HG03135 (cell line): ENCODE data around the gene PTGIR.
A peak's percentile ranks its signal among the peaks of the same experiment; 100 is the strongest.

ENCODE experiments used
- ATAC-seq: cut with Tn5 transposase; IDR thresholded peaks from one replicate; pipeline ENCODE4 v1.9.1; 2021; ENCODE audit warnings: mild to moderate bottlenecking, moderate library complexity; ENCODE audit not compliant: unreplicated experiment

PTGIR gene

DNA sequence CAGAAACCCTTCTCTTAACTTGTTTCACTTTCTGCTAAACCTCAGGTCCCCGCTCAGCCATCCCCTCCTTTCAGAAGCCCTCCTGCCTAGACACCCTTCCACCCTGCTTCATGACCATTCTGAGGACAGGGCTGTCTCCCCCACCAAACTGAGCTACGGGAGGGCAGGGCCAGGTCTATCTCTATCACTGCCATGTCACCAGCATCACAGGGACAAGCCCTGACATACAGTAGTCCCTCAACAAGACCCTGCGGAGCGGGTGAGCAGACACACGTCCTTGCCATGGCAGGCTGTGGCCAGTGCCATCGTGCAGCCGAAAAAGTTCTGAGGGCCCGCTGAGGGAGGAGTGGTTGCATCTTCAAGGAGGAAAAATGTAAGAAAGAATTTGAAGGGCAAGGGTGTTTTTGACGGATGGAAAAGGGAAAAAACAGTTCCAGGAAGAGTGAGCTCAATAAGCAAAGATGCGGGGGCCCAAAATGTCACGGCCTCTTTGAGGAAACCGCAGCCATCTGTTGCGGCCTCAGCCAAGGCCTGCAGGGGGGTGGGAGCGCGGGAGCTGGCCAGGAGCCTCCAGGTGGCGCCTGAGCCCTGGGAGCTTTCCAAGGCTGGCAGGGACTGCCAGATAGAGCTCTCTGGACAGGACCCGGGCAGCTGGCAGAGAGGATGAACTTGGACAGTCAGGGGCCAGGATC is 8.1 kb downstream of the PTGIR start:
- no peak for ATAC-seq

DNA sequence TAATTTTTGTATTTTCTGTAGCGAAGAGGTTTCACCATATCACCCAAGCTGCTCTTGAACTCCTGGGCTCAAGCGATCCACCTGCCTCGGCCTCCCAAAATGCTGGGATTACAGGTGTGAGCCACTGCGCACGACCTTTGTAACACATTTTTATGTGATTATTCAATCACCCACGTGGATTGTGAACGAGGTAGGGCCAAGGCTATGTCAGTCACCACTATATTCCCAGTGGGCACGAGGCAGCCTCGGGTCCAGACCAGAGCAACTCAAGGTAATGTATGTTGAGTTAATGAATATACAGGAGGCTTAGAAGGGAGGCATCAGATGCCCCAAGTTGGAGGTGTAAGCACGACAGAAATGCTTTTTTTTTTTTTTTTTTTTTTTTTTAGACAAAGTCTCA is 8.9 kb downstream of the PTGIR start:
- ATAC-seq: no peak

DNA sequence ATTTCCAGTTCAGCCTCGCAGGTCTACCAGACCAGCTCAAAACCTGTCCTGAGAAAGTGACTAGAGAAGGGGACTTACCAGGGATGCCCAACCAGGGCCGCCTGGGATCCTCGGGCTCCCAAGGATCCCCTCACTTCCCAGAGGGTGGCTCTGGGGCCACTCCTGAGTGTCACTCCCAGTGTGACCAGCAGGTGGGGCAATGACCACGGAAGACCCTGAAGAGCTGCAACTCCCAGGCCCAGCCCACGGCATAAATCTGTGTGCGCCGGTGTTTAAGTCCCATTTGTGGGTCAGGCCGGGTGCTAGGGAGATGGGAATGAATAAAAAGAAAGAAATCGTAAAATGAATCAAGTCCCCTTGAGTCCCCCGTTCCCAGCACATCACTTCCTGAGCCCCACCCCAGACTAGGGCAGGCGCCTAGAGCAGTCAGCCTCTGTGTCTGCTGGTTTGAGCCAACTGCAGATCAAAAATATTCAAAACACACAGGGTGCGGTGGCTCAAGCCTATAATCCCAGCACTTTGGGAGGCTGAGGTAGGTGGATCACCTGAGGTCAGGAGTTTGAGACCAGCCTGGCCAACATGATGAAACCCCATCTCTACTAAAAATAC is 10.7 kb downstream of the PTGIR start:
- peak; percentile 39 for ATAC-seq

DNA sequence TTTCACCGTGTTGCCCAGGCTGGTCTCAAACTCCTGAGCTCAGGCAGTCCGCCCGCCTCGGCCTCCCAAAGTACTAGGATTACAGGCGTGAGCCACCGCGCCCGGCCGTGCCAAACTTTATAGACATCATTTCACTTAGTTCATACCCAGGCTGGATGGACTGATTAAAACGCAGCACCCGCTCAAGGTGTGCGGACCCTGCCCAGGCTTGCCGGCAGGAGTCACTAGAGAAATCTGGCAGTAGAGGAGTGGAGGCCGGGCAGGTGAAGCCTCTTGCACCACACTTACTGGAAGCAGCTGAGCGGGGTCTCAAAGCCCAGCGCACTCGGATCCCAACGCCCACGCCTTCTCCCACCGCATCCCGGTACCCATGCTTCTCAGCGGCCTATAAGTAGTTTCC is 11.4 kb downstream of the PTGIR start:
- ATAC-seq: no peak

DNA sequence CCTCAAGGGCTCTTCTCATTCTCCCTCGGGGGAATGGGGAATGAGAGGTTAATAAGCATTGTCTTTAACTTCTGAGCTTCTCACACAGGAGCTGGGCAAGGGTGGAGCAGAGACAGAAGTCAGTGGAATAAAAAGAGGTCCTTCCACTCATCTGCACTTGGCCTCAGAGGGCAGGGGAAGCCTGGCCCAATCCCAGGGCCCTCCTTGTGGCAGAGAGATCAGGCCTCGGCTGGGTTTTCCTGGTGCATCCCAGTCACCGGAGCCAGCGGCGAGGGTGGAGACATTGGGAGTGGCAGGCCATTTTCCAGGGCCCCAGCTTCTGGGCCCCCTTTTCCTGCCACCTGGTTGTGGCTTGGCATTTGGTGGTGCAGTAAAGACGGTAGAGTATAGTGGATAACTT is 13.1 kb downstream of the PTGIR start:
- ATAC-seq: no peak

DNA sequence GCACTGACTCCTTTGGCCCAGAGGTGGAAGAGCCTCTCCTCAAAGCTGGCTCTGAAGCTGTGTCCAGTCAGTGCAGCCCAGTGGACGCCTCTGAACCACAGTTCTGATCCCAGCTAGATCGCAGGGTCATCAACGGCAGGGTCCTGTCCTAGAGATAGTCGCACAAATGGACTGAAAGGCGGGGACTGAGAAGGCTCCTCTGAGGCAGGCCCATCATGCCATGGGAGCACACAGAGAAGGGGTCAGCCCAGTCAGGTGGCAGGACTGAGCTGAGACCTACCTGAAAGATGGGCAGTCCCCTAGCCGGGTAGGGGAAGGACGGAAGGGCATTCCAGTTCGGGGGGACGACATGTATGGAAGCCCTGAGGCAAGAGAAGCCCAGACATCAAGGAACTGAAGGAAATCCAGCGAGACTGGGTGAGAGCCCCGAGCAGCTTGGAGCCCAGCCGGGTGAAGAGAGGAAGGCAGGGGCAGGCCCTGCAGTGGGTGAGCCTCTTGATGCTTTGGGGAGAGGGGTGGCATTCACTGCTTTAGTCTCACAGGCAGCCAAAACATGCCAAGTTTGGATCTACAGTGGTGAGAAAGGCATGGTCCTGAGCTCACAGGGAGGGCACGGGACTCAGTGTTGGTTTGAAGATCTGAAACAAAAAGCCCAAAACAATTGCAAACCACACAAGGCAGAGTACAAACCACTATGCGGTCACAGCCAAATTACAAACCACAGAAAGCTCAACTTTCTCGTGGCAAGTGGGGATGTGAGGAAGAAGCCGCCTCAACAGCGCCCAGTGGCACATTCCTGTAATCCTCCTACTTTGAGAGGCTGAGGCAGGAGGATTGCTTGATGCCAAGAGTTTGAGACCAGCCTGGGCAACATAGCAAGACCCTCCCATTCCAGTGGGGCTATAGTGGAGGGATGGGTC is 13.8 kb downstream of the PTGIR start:
- ATAC-seq: no peak

DNA sequence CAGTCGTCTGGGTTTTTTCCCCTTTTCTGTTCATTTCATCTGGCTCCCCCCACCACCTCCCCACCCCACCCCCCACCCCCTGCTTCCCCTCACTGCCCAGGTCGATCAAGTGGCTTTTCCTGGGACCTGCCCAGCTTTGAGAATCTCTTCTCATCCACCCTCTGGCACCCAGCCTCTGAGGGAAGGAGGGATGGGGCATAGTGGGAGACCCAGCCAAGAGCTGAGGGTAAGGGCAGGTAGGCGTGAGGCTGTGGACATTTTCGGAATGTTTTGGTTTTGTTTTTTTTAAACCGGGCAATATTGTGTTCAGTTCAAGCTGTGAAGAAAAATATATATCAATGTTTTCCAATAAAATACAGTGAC is 14.5 kb downstream of the PTGIR start:
- ATAC-seq: no peak

DNA sequence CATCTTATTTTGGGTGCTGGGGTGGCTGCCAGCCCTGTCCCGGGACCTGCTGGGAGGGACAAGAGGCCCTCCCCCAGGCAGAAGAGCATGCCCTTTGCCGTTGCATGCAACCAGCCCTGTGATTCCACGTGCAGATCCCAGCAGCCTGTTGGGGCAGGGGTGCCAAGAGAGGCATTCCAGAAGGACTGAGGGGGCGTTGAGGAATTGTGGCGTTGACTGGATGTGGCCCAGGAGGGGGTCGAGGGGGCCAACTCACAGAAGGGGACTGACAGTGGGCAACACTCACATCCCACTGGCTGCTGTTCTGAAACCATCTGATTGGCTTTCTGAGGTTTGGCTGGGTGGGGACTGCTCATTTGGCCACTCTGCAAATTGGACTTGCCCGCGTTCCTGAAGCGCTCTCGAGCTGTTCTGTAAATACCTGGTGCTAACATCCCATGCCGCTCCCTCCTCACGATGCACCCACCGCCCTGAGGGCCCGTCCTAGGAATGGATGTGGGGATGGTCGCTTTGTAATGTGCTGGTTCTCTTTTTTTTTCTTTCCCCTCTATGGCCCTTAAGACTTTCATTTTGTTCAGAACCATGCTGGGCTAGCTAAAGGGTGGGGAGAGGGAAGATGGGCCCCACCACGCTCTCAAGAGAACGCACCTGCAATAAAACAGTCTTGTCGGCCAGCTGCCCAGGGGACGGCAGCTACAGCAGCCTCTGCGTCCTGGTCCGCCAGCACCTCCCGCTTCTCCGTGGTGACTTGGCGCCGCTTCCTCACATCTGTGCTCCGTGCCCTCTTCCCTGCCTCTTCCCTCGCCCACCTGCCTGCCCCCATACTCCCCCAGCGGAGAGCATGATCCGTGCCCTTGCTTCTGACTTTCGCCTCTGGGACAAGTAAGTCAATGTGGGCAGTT is 15.1 kb downstream of the PTGIR start:
- no peak for ATAC-seq

DNA sequence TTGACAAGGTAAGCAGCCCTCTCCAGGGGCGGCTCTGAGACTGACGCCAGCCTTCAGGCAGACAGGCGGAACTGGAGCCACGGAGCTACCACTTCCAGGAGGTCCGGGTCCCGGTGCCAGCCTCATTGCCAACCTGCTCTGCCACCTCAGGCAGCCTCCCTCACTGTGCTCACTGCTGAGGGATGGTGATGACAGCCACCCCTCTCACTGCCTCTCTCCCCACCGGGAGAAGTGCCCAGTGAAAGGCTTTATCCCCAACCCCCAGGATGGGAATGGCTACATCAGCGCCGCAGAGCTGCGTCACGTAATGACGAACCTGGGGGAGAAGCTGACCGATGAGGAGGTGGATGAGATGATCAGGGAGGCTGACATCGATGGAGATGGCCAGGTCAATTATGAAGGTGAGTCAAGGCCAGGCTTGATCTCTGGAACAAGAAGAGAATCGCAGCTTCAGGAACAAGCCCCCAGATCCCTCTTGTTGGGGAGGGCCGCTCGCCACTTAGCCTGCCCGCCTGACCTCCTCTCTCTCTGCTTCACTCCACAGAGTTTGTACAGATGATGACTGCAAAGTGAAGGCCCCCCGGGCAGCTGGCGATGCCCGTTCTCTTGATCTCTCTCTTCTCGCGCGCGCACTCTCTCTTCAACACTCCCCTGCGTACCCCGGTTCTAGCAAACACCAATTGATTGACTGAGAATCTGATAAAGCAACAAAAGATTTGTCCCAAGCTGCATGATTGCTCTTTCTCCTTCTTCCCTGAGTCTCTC is 16.1 kb downstream of the PTGIR start:
- ATAC-seq: no peak

DNA sequence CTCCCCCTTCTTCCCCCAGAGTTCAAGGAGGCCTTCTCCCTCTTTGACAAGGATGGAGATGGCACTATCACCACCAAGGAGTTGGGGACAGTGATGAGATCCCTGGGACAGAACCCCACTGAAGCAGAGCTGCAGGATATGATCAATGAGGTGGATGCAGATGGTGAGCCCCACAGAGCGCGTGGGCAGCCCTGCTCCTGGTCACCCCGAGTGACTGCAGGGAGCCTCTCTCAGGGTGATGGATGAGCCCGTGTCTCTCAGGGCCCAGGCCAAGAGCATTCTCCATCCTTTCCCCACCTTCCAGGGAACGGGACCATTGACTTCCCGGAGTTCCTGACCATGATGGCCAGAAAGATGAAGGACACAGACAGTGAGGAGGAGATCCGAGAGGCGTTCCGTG is 16.7 kb downstream of the PTGIR start:
- ATAC-seq: no peak

DNA sequence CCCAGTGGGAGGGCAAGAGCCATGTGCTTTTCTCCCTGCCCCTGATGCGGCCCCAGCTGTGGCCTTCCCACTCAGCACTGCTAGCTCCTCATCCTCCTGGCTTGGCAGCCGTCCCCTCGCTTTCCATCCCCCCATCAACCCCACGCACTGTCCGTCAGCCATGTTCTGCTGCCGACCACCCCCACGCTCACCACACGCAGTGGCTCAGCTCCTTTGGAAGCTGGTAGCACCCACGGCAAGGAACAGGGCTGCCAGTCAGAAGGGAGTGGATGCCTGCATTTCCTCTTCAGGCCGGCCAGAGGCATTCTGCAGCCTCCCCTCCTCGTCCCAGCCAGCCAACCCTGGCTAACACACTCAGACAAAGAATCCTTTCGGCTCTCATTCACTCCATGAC is 17.4 kb downstream of the PTGIR start:
- no peak for ATAC-seq

DNA sequence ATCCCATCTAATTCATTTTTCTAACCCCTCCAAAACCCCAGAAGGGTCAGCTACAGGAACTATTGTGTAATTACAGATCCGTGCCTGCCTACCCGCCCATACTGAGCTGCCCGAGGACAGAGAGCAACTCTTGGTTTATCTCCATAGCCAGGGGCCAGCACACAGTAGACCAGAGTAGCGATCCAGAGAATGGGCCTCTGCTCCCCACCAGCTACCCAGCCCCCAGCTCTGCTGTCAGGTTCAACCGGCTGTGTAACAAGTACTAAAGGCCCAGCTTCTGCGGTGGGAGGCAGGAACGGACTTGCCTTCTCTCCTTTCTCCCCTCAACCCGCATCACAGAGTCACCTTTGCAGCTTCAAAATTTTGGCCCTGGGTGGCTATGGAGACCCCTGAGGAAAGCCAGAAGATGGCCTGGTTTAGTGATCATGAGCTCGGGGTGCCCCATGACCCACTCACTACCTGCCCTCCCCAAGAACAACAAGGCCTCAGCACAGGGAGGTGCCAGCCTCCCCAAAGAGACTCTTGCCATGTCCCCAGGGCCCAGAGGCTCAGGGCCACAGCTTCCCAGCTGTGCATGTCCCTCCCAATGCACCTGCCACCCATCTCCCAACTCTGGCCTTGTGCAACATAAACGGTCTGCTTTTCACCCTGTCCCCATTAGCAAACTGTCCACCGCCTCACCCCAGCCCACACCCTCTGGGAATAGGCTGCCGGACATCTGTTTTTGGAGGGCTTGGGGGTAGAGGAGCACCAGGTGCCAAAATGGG is 18.0 kb downstream of the PTGIR start:
- ATAC-seq: no peak

DNA sequence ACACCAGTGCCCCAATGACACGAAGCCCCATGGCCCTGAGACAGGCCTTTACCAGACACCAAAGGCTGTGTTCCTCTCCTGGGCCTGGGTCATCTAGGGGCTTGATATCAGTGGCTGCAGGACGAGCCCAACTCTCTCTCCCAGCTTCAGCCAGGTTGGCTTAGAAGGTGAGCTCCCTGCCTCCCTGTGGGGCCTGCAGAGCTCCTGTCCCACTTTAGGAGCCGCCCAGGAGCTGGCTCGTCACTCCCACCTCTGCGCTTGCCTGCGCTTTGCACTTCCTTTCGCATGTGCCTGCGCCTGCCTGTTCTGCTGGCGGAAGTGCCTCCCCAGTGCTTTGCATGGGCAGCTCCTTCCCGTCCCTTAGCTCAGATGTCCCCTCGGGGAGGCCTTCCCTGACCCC is 18.9 kb downstream of the PTGIR start:
- no peak for ATAC-seq

DNA sequence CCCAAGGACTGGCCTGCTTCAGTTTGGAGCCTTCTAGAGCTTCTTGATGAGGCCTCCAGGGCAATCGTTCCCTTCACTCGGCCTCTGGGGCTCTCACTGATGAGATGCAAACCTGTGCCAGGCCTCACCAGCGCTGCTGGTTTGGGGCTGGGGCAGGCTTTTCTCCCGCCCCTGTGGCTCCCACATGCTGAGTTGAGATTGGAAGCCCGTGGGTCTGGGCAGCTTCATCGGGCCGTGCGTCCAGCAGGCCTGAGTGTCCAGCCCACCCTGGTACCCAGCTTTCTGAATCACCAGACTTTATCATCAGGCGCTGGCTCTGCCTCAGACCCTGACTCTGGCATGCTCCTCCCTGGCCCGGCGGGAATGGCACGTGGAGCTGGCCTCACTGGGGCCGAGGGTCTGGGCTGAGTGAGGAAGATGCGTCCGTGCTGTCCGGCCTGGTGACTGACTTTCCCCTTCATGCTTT is 19.5 kb downstream of the PTGIR start:
- ATAC-seq: no peak

DNA sequence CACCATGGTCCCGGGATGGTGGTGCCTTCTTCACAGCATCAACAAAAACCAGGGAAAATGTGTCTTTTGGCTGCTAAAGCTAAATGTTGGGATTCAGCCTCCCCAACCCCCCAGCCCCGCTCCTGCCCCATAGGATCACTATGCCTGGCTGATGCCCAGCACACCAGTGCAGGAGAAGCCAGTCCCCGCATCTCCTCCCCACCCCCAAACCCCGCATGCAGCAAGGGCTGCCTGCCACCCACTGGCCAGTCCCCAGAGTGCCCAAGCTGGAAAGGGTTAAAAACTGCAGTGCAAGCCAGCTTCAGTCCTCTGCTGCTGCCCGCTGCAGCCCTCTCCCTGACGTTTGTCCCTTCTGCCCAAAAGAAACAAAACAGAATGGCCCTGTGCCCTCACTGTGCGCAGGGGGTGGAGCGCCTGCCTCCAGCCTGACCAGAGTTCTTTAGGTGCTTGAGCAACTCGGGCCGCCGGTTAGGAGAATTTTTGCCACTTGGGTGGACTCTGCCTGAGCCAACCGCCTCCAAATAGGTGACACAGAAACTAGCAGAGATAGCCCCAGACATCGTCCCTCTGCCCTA is 20.0 kb downstream of the PTGIR start:
- ATAC-seq: no peak

DNA sequence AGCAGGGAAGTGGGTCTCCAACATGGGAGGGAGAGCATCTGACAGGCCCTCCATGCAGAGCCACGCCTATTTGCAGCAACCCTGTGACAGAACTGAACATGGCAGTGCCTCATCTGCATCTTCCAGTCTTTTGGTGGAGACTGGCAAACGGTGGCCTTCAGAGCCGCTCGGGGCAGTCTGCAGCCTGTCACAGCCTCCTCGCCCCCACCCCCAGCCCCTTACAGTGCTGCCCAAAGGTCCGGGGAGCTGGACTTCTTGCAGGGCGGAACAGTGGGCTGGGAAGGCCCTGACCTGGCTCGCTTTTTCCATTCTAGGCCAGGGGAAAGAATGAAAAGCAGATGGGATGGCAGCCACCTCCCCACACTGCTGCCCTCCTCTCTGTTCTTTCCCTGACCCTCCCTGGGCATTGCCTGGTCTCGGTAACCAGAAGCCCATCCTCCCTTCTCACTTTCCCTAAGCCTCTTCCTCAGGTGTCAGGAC is 21.1 kb downstream of the PTGIR start:
- ATAC-seq: no peak

DNA sequence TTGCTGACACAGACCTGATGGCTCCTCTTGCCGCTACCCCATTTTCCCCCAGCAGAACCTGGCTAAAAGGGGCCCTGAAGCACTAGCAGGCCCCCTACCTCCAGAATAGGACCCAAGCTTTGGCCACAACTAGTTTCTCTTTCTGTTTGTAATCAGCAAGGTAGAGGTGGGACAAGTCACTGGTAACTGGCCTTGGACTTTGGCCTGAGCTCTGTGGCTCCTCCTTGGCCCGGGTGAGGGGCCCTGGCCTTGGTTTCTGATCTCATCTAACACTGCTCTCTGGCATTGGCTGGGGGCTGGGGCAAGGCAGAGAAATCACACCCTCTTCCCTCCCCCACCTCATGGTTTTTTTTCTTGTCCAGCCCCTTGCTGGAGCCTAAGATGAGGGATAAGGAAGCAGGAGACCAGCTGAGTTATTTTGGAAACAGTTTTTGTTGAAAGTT is 21.7 kb downstream of the PTGIR start:
- no peak for ATAC-seq

DNA sequence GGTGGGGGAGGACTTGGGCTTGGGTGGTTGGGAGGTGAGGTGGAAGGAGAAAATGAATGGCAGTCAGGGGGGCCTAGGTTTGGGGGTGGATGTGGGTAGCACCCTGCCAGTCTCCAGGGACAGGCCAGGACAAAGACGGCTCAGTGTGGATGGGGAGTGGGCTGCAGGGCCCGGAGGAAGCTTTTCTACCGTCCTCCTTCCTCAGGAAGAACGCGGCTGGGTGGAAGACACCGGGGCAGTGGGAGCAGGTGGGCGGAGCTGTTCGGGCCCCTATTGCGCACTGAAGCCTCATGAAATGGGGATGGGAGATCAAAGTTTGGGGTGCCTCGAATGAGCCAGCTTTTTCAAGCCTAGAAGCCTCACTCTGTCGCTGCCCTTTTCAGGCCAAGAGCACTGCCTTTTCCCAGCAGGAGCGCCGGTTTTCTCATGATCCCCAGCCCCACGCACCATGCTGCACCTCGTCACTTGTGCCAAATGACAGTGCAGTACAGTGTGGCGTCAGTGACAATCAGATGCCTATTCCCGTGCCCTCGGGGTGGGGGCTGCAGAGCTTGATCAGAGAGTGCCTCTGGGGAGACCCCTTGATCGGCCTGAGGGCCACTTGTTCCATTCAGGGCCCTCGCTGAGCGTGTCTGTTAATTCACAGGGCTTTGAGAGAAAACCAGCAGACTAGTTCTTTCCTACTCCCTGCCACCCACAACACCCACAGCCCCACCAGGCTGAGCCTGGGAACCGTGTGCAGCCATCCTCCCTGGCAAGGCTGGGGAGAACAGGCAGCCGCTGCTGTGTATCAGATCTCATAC is 22.3 kb downstream of the PTGIR start:
- ATAC-seq: no peak
